HepG2 (cell line): ENCODE measurements around the gene OSBPL10. TPM values are rescaled to one million over a fixed set of nuclear protein-coding genes. Genes with fewer than 3 reads are reported as not detected.

Experiments
- ATAC-seq: fragments of 200-7000 bp; cut with Tn5 transposase; 3 replicates; pipeline ENCODE4 v1.9.1; 2020; ENCODE audit warnings: mild to moderate bottlenecking, moderate library complexity
- BruUV-seq: library from RNA; stranded (reverse); fragments of 400-500 nt; replicated peaks from 2 replicates; lab custom pipeline; 2021; lab: Mats Ljungman, UMichigan
- CTCF ChIA-PET: fragments of 300-600 bp; formaldehyde crosslinking; extraction: SDS; loops from one replicate; lab custom pipeline; 2021; ENCODE audit warnings: low total read pairs, inconsistent platforms, low intra/inter-chr PET ratio; lab: Yijun Ruan, JAX
- POLR2A ChIA-PET: fragments of 350-600 bp; sonication (Branson Sonifier 250); formaldehyde crosslinking; loops from one replicate; lab custom pipeline; 2020; ENCODE audit warnings: antibody characterized with exemption, inconsistent platforms; lab: Yijun Ruan, JAX
- DNase-seq: peaks from one replicate; pipeline ENCODE4 v3.0.0-alpha.2; 2015; ENCODE audit warnings: low spot score
- FAIRE-seq: peaks from 3 replicates; lab custom pipeline; 2011; peaks lifted over from hg19 to GRCh38; lab: Jason Lieb, UNC
- H2AFZ ChIP-seq: one replicate; pipeline ENCODE4 v1.6.1; 2011; ENCODE audit warnings: low read length, inconsistent platforms
- H3K27ac ChIP-seq: fragments of 300-600 bp; 3 replicates; pipeline ENCODE4 v1.8.0; 2011; ENCODE audit warnings: mixed run types, mild to moderate bottlenecking, mixed read lengths, low read length, inconsistent platforms; ENCODE audit not compliant: insufficient read depth; ENCODE audit errors: extremely low read length
- H3K27me3 ChIP-seq, 2 experiments: fragments of 200-600 bp in 1 of 2; 2 replicates in 1 of 2; 3 replicates in 1 of 2; pipeline versions ENCODE4 v1.6.0 to v1.8.0; 2011; ENCODE audit warnings: low read length in 2 of 2, mild to moderate bottlenecking in 2 of 2, moderate library complexity in 2 of 2, inconsistent platforms in 1 of 2; ENCODE audit not compliant: insufficient read depth in 2 of 2, control insufficient read depth in 1 of 2
- H3K36me3 ChIP-seq, 2 experiments: fragments of 200-600 bp in 1 of 2; replicated peaks in 1 of 2; 2 replicates in 1 of 2; 3 replicates in 1 of 2; pipeline versions ENCODE4 v1.5.1 to v1.8.0; 2011; ENCODE audit warnings: low read length in 2 of 2, inconsistent platforms in 1 of 2; ENCODE audit not compliant: insufficient read depth in 2 of 2, control insufficient read depth in 1 of 2
- H3K4me1 ChIP-seq: 2 replicates; pipeline ENCODE4 v1.5.1; 2012; ENCODE audit warnings: low read length, inconsistent platforms; ENCODE audit not compliant: insufficient read depth
- H3K4me2 ChIP-seq: 2 replicates; pipeline ENCODE4 v1.6.0; 2011; ENCODE audit warnings: low read depth, low read length, inconsistent platforms
- H3K4me3 ChIP-seq, 3 experiments: fragments of 200-600 bp in 1 of 3; sonication (generic), shearing (Covaris generic) in 1 of 3; replicated peaks in 1 of 3; 2 replicates each; pipeline ENCODE4 v1.5.1; 2011 to 2016; ENCODE audit warnings: low read length in 3 of 3, inconsistent platforms in 2 of 3, low read depth in 2 of 3, mild to moderate bottlenecking in 2 of 3, control low read depth in 1 of 3, mixed read lengths in 1 of 3; ENCODE audit not compliant: insufficient read depth in 1 of 3
- H3K79me2 ChIP-seq: one replicate; pipeline ENCODE4 v1.6.1; 2011; ENCODE audit warnings: low read length, inconsistent platforms; ENCODE audit not compliant: insufficient read depth
- H3K9ac ChIP-seq: 2 replicates; pipeline ENCODE4 v1.6.0; 2011; ENCODE audit warnings: mild to moderate bottlenecking, low read depth, low read length, inconsistent platforms; ENCODE audit not compliant: insufficient read depth
- H3K9me3 ChIP-seq: 2 replicates; pipeline ENCODE4 v1.5.1; 2012; ENCODE audit warnings: mild to moderate bottlenecking, low read length
- H4K20me1 ChIP-seq: 2 replicates; pipeline ENCODE4 v1.6.0; 2011; ENCODE audit warnings: inconsistent platforms, mild to moderate bottlenecking, low read length, moderate library complexity; ENCODE audit not compliant: insufficient read depth
- CTCF ChIP-seq: sonication (generic); formaldehyde crosslinking; IDR thresholded peaks from 2 replicates; pipeline ENCODE4 v1.5.0; 2020; ENCODE audit warnings: mild to moderate bottlenecking, missing genetic modification reagents, moderate library complexity
- MLXIP ChIP-seq: sonication (generic); formaldehyde crosslinking; IDR thresholded peaks from 2 replicates; pipeline ENCODE4 v1.9.0; 2021; ENCODE audit warnings: missing genetic modification reagents, borderline replicate concordance
- WGBS: methylation state at CpG from one replicate; pipeline ENCODE4 v1.1.6; 2017; ENCODE audit warnings: low lambda C conversion rate; 5-methylcytosine and 5-hydroxymethylcytosine counted together
- in situ Hi-C: cut with HindIII; loops from 2 replicates; pipeline ENCODE4 v1.10.0; 2017; ENCODE audit warnings: low pct_unique_long_range_greater_than_20kb; ENCODE audit not compliant: extremely low pct_ligation_motif_present
- intact Hi-C: fragments of 100-400 bp; cut with micrococcal nuclease; formaldehyde crosslinking; loops from one replicate; pipeline ENCODE4 v1.10.0; 2022; ENCODE audit not compliant: unreplicated experiment
- polyA plus RNA-seq, 8 experiments: library from polyadenylated mRNA; depleted of rRNA in 3 of 8; stranded (reverse) in 7 of 8; unstranded in 1 of 8; fragments of >200 nt; fragmentation: Illumina TruSeq in 4 of 8; extraction: Trizol in 4 of 8; gene quantifications; 2 replicates each; pipeline versions ENCODE4 v1.2.1 to v1.2.3, GENCODE V29; 2011 to 2016; ENCODE audit warnings: low read depth in 4 of 8, missing spikeins in 1 of 8, mixed read lengths in 1 of 8; ENCODE audit not compliant: insufficient read depth in 1 of 8
- total RNA-seq, 5 experiments: library from RNA; depleted of rRNA; stranded (reverse); fragments of >200 nt; fragmentation: Illumina TruSeq; extraction: Trizol; gene quantifications; 2 replicates each; pipeline ENCODE4 v1.2.3, GENCODE V29; 2016; ENCODE audit warnings: low read depth in 1 of 5

OSBPL10 gene
- total and polyA plus RNA-seq, 2 of the 13 experiments (the other 11 are each of a cell fraction or from before 2014, with no cell fraction given): 10.3 to 28.6 TPM

- Histone ChIP-seq H3K79me2 (no peaks in the 10 kb centered on the region), H3K9ac (no peak overlapping the region), H3K4me1 (peaks cover 20% of the 10 kb centered on the region), H3K27me3 (no peaks in the 10 kb centered on the region), H3K9me3 (no peaks in the 10 kb centered on the region), H4K20me1 (no peaks in the 10 kb centered on the region), H2AFZ (no peak overlapping the region), H3K36me3 (no peaks in the 10 kb centered on the region), H3K4me2 (no peak overlapping the region), H3K4me3 (no peak overlapping the region), H3K27ac (no peak overlapping the region)
- CTCF ChIA-PET: no interaction called here
- DNase-seq: no peak
- POLR2A ChIA-PET: no interaction called here
- intact Hi-C loops (no loop called here), in situ Hi-C loops (no loop called here)
- peak; percentile 80 for FAIRE-seq
- 50% methylated on average over 3 of the region's 3 CpGs for WGBS
- no TSS peak for BruUV-seq
- 0 out of 2 replicates have a peak, but pooled peaks have one; percentile 5 for TF ChIP-seq CTCF (CRISPR knock-in tag)
- TF ChIP-seq MLXIP (CRISPR knock-in tag): no peak
- peak; percentile 69; the same call in 2 of the 3 replicates for ATAC-seq
Observed at GRCh38 chr3:32000877-32001276, 19.8 kb upstream of the OSBPL10 start.
